ENCODE measurements around the gene GMEB1. TPM values are rescaled to one million over a fixed set of nuclear protein-coding genes. Genes with fewer than 3 reads are reported as not detected.
"Not testable (repeated sequence)": the region's sequence is repeated elsewhere in the genome, so short reads cannot be mapped to it uniquely, and the experiment has no call there.

The GMEB1 gene, protein sequence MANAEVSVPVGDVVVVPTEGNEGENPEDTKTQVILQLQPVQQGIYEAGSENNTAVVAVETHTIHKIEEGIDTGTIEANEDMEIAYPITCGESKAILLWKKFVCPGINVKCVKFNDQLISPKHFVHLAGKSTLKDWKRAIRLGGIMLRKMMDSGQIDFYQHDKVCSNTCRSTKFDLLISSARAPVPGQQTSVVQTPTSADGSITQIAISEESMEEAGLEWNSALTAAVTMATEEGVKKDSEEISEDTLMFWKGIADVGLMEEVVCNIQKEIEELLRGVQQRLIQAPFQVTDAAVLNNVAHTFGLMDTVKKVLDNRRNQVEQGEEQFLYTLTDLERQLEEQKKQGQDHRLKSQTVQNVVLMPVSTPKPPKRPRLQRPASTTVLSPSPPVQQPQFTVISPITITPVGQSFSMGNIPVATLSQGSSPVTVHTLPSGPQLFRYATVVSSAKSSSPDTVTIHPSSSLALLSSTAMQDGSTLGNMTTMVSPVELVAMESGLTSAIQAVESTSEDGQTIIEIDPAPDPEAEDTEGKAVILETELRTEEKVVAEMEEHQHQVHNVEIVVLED
- 10 to 100 TPM; 15.7 to 18.5 (median 18.3) TPM for polyA plus RNA-seq (ENCODE audit: insufficient read length in 4 of 4)

GRCh38 chr1:28668191-28668955 is at the start of gene GMEB1:
Gene GMEB1, plus strand, starts transcription at chr1:28668784. Its CDS starts 14,829 bp downstream, at chr1:28683613.
- DNase-seq (ENCODE audit: low read depth in 4 of 4, low spot score in 2 of 4) = peak in 2 of 4 donors; percentile 74 to 76

DNA sequence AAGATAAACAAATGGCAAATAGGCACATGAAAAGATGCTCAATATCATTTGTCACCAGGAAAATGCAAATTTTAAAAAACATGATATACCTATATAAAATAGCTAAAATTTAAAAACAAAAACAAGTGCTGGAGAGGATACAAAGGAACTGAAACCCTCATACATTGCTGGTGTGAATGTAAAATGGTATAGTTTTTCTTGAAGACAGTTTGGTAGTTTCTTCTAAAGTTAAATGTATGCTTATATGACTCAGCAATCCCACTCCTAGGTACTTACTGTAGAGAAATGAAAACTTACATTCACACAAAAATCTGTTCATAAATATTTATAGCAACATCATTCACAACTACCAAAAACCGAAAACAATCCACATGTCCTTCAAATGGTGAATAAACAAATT is 36.9 kb upstream of the GMEB1 start:
- DNase-seq (ENCODE audit: low read depth in 4 of 4, low spot score in 2 of 4) = no peak

- no peak for DNase-seq (ENCODE audit: low read depth in 4 of 4, low spot score in 2 of 4)
Measured at GRCh38 chr1:28632560-28632959, 36.0 kb upstream of the GMEB1 start.

DNA sequence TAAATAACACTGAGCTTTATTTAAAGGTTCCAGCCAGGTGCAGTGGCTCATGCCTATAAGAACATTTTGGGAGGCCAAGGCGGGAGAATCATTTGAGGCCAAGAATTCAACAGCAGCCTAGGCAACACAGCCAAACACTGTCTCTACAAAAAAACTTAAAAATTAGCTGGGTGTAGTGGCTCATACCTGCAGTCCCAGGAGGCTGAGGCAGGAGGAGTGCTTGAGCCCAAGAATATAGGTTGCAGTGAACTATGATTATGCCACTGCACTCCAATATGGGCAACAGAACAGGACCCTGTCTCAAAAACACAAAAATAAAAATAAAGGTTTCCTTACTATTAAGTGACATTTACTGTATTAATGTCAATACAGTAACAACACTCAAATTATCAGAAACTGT is 27.8 kb upstream of the GMEB1 start:
- no peak for DNase-seq (ENCODE audit: low read depth in 4 of 4, low spot score in 2 of 4)

GRCh38 chr1:28642056-28642846 is 26.3 kb upstream of the GMEB1 start:
- no peak for DNase-seq (ENCODE audit: low read depth in 4 of 4, low spot score in 2 of 4)

GRCh38 chr1:28642847-28643635 is 25.5 kb upstream of the GMEB1 start, which contains the start of gene TAF12:
Gene TAF12, minus strand, starts transcription at chr1:28643067. Its CDS starts 20,986 bp downstream, at chr1:28622081.
- peak; percentile 91 to 93 (median 92) for DNase-seq (ENCODE audit: low read depth in 4 of 4, low spot score in 2 of 4)

DNA sequence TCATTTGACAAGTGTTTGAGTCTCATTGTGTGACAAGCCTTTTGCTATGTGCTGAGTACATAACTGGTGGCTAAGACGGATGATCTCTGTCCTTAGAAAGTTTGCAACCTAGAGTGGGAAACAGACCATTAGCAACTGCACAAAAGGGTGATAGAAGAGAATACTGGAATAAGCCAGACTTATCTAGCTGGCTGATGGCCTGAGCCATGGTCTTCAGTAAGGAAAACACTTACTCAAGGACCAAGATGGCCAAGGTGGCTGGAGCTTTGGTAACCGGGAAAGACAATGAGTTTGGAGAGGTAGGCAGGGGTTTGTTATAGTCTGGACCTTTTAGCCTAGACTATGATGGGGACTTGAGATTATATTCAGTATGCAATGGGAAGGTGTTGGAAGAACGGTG is 24.1 kb upstream of the GMEB1 start:
- no peak for DNase-seq (ENCODE audit: low read depth in 4 of 4, low spot score in 2 of 4)

- DNase-seq (ENCODE audit: low read depth in 4 of 4, low spot score in 2 of 4) = not testable (repeated sequence)
Measured at GRCh38 chr1:28645406-28645805, 23.2 kb upstream of the GMEB1 start.

DNA sequence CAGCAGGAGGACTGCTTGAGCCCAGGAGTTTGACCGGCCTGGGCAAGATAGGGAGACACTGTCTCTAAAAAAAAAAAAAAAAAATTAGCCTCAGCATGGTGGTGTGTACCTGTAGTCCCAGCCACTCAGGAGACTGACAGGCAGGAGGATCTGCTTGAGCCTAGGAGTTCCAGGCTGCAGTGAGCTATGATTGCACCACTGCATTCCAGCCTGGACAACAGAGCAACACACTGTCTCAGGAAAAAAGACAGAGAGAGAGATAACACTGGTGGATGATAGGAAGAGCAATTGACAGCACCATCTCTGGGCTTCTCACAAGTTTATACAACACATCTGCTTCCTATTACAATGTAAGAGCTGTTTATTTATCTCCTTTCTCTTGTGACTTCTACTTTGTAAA is 22.5 kb upstream of the GMEB1 start:
- no peak for DNase-seq (ENCODE audit: low read depth in 4 of 4, low spot score in 2 of 4)

DNA sequence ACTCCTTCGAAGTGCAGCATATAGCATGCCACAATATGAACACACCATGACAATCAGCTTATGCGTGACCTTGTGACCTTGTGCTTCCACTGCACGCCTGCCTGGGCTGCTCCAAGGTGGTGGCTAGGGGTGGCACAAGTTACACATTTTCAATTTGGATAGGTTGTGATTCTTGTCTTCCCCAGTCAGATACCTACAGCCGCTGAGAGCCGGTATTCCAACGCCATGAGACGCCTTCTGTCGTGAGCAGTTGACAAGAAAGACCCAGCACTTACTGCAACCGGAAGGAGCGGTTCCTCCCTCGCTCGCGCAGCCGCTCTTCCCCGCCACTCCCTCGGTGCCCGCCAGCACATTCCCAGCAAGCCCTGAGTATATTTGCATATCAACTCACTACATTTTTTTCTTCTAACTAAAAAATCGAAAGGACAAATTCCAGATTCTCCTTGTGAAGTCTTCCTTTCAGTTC is 20.5 kb upstream of the GMEB1 start:
- DNase-seq (ENCODE audit: low read depth in 4 of 4, low spot score in 2 of 4) = peak in 3 of 4 donors; percentile 93 to 100 (median 93)

GRCh38 chr1:28648474-28649198 is 19.9 kb upstream of the GMEB1 start, which contains the start of gene RNU11:
Gene RNU11, plus strand, starts transcription at chr1:28648600.
- peak in 3 of 4 donors; percentile 94 to 96 (median 95) for DNase-seq (ENCODE audit: low read depth in 4 of 4, low spot score in 2 of 4)

DNA sequence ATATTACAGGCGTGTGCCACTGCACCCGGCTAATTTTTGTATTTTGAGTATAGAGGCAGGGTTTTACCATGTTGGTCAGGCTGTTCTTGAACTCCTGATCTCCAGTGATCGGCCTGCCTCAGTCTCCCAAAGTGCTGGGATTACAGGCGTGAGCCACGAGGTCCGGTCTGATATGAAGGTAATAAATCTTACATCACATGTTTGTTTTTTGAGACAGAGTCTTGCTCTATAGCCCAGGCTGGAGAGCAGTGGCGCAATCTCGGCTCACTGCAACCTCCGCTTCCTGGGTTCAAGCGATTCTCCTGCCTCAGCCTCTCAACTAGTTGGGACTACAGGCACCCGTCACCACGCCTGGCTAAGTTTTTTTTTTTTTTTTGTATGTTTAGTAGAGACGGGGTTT is 15.5 kb upstream of the GMEB1 start:
- DNase-seq (ENCODE audit: low read depth in 4 of 4, low spot score in 2 of 4) = not testable (repeated sequence)

GRCh38 chr1:28653870-28654269 is 14.7 kb upstream of the GMEB1 start:
- not testable (repeated sequence) for DNase-seq (ENCODE audit: low read depth in 4 of 4, low spot score in 2 of 4)

DNA sequence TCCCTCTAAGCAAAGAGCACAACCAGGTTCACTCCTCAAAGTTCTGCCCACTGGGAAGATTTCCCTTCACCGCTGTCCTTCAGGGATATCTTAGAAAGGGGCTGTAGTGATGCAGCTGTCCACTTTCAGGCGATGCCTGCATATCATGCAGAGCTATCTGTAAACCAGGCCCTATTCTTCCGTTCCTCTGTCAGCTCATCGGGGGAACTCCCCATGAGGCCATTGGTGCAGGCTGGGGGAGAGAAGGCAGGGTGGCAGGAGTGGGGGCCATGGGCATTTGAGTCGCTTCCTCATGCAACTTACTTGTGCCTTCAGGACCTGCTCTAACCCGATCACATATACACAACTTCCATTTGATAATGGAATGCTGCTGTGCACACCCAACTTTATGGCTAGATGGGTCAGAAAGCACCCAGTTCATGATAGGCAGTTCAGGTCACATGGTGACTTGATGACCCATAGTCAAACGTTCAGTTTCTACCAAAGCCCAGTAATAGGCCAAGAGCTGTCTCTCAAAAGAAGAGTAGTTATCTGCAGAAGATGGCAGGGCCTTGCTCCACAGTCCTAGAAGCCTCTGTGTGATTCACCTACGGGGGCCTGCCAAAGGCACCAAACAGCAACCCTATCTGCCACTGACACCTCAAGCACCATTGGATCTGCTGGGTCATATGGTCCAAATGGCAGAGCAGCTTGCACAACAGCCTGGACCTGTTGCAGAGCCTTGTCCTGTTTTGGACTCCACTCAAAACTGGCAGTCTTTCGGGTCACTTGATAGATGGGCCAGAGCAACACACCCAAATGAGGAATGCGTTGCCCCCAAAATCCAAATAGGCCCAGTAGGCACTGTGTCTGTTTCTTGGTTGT is 12.9 kb upstream of the GMEB1 start:
- DNase-seq (ENCODE audit: low read depth in 4 of 4, low spot score in 2 of 4) = not testable (repeated sequence)

GRCh38 chr1:28656335-28656734 is 12.2 kb upstream of the GMEB1 start:
- DNase-seq (ENCODE audit: low read depth in 4 of 4, low spot score in 2 of 4) = no peak

DNA sequence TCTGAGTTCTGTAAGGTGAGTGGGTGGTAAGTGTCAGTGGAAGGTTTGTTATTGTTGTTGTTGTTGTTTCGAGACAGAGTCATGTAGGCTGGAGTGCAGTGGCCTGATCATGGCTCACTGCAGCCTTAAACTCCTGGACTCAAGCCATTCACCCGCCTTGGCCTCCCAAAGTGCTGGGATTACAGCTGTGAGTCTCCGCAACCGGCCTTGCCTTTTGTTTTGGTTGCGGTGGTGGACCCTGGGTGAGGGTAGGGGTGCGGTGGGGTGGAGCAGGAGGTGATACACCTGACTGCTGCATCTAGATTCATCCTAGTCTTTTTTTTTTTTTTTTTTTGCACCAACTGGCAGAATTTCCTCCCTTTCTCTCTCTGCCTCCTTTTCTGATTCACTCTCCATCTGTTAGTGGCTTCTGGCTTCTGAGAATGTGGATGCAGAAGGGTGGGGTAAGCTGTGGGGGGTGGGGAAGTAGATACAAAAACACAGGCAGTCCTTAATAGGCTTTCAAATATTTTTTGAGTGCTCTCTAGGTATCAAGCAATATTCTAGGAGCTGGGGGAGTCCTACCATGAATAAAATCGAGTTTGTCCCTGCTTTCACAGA is 4.6 kb upstream of the GMEB1 start:
- no peak for DNase-seq (ENCODE audit: low read depth in 4 of 4, low spot score in 2 of 4)

DNA sequence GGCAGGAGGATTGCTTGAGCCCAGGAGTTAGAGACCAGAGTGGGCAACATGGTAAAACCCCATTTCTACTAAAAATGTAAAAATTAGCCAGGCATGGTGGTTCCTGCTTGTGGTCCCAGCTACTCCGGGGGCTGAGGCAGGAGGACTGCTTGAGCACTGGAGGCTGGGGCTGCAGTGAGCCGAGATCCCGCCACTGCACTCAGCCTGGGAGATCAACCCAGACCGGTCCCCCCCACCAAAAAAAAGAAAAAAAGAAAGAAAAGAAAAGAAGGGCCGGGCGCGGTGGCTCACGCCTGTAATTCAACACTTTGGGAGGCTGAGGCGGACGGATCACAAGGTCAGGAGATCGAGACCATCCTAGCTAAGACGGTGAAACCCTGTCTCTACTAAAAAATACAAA is 1.8 kb upstream of the GMEB1 start:
- no peak for DNase-seq (ENCODE audit: low read depth in 4 of 4, low spot score in 2 of 4)
